Measurements from ENCODE around the gene CREB3L1.

- TF ChIP-seq POLR2AphosphoS5 (IDR thresholded peaks at IDR 0.05) (no peak), CTCF (IDR thresholded peaks at IDR 0.05 in 8 of 11, conservative IDR thresholded peaks at IDR 0.05 in 3 of 11) (peak in 2 of 11 experiments; percentile 25 to 34), POLR2A (IDR thresholded peaks at IDR 0.05) (no peak)
These were observed 45.3 kb downstream of the CREB3L1 start for GRCh38 chr11:46322759-46323158.
